SK-N-MC (cell line): Measurements from ENCODE around the gene HOXD4.

ENCODE experiments used
- EZH2 ChIP-seq: fragments of 200-600 bp; sonication (generic); IDR thresholded peaks from one replicate; pipeline ENCODE4 v1.6.1; 2017; ENCODE audit warnings: antibody characterized with exemption
- FOXP2 ChIP-seq: optimal IDR thresholded peaks from 2 replicates; pipeline ENCODE3; 2011; ENCODE audit warnings: mild to moderate bottlenecking, moderate library complexity; ENCODE audit not compliant: insufficient read depth; ENCODE audit errors: extremely low read length, control extremely low read depth
- POLR2AphosphoS5 ChIP-seq: IDR thresholded peaks from 2 replicates; pipeline ENCODE4 v1.6.1; 2012; ENCODE audit warnings: mild to moderate bottlenecking, low read depth, low read length, borderline replicate concordance

- TF ChIP-seq EZH2 = no peak
- no peak for TF ChIP-seq POLR2AphosphoS5
- TF ChIP-seq FOXP2 = no peak
Measured at GRCh38 chr2:176110415-176111308, 40.7 kb upstream of the HOXD4 start.
